ENCODE measurements around the gene CELF1.

The CELF1 gene

GRCh38 chr11:47466701-47467250, 86.2 kb downstream of the CELF1 start:
- peak overlapping the region in 1 of 2 experiments; percentile 61 for H3K4me3 ChIP-seq (ENCODE audit: insufficient read depth in 1 of 2, low read depth in 1 of 2, low read length in 2 of 2)
- H3K14ac ChIP-seq (ENCODE audit: low read length in 2 of 2) = no peak overlapping the region
- no peak overlapping the region for H3K4ac ChIP-seq (ENCODE audit: low read depth in 1 of 2, low read length in 2 of 2)
- peak overlapping the region in 1 of 2 experiments; percentile 64 for H3K18ac ChIP-seq (ENCODE audit: low read depth in 1 of 2, low read length in 2 of 2)
- H2BK15ac ChIP-seq (ENCODE audit: low read depth, poor library complexity, severe bottlenecking) = no peak overlapping the region
- no peak for DNase-seq
- H4K8ac ChIP-seq (ENCODE audit: low read length) = no peak overlapping the region
- peak overlapping the region; percentile 81 for H3K9ac ChIP-seq (ENCODE audit: low read length)
- no peaks in the 10 kb centered on the region for H3K9me3 ChIP-seq (ENCODE audit: control insufficient read depth, low read length)
- no peak overlapping the region for H2AK5ac ChIP-seq (ENCODE audit: low read length, severe bottlenecking)
- no peak overlapping the region for H2BK120ac ChIP-seq (ENCODE audit: low read depth, low read length)
- peak overlapping the region; percentile 72 for H3K27ac ChIP-seq (ENCODE audit: low read length, poor library complexity, severe bottlenecking)
- 87% methylated on average over 4 of the region's 4 CpGs for WGBS
- peak overlapping the region in 1 of 2 experiments; percentile 32 for H3K23ac ChIP-seq (ENCODE audit: low read length in 2 of 2)
- H3K36me3 ChIP-seq (ENCODE audit: control insufficient read depth in 1 of 2, insufficient read depth in 2 of 2, low read depth in 1 of 2, low read length in 2 of 2) = peaks cover 43 to 60% of the 10 kb centered on the region in 2 experiments
- no peak overlapping the region for H2AFZ ChIP-seq (ENCODE audit: low read depth, low read length)
- peak overlapping the region in 1 of 2 experiments; percentile 23 for H2BK12ac ChIP-seq (ENCODE audit: low read length in 2 of 2)
- no peak overlapping the region for H2BK5ac ChIP-seq (ENCODE audit: low read depth, low read length, poor library complexity, severe bottlenecking)
- H3K79me1 ChIP-seq (replicated peaks; ENCODE audit: low read length, poor library complexity, severe bottlenecking) = peaks cover 15% of the 10 kb centered on the region
- no peak overlapping the region for H4K91ac ChIP-seq (ENCODE audit: low read length)
- peaks cover 32% of the 10 kb centered on the region for H3K4me1 ChIP-seq (ENCODE audit: control insufficient read depth, insufficient read depth, low read depth, low read length)
- peak overlapping the region; percentile 18 for H3K4me2 ChIP-seq (ENCODE audit: low read length, poor library complexity, severe bottlenecking)
- H3K27me3 ChIP-seq (ENCODE audit: control insufficient read depth in 1 of 2, insufficient read depth in 1 of 2, low read length in 2 of 2) = no peaks in the 10 kb centered on the region

GRCh38 chr11:47466201-47466600, 86.7 kb downstream of the CELF1 start:
- no peak overlapping the region for H2BK5ac ChIP-seq (ENCODE audit: low read depth, low read length, poor library complexity, severe bottlenecking)
- no peak overlapping the region for H3K23ac ChIP-seq (ENCODE audit: low read length in 2 of 2)
- no peak overlapping the region for H3K4me2 ChIP-seq (ENCODE audit: low read length, poor library complexity, severe bottlenecking)
- H2AFZ ChIP-seq (ENCODE audit: low read depth, low read length) = no peak overlapping the region
- H3K4me3 ChIP-seq (ENCODE audit: insufficient read depth in 1 of 2, low read depth in 1 of 2, low read length in 2 of 2) = peak overlapping the region in 1 of 2 experiments; percentile 61
- 95% methylated on average over 5 of the region's 5 CpGs for WGBS
- H3K27ac ChIP-seq (ENCODE audit: low read length, poor library complexity, severe bottlenecking) = peak overlapping the region; percentile 66
- no peak overlapping the region for H2BK120ac ChIP-seq (ENCODE audit: low read depth, low read length)
- H3K9me3 ChIP-seq (ENCODE audit: control insufficient read depth, low read length) = no peaks in the 10 kb centered on the region
- H3K9ac ChIP-seq (ENCODE audit: low read length) = peak overlapping the region; percentile 81
- no peak overlapping the region for H2AK5ac ChIP-seq (ENCODE audit: low read length, severe bottlenecking)
- H4K91ac ChIP-seq (ENCODE audit: low read length) = no peak overlapping the region
- H2BK12ac ChIP-seq (ENCODE audit: low read length in 2 of 2) = no peak overlapping the region
- DNase-seq = no peak
- peaks cover 16% of the 10 kb centered on the region for H3K79me1 ChIP-seq (replicated peaks; ENCODE audit: low read length, poor library complexity, severe bottlenecking)
- no peak overlapping the region for H3K4ac ChIP-seq (ENCODE audit: low read depth in 1 of 2, low read length in 2 of 2)
- no peak overlapping the region for H3K14ac ChIP-seq (ENCODE audit: low read length in 2 of 2)
- no peaks in the 10 kb centered on the region for H3K27me3 ChIP-seq (ENCODE audit: control insufficient read depth in 1 of 2, insufficient read depth in 1 of 2, low read length in 2 of 2)
- no peak overlapping the region for H3K18ac ChIP-seq (ENCODE audit: low read depth in 1 of 2, low read length in 2 of 2)
- peaks cover 40 to 55% of the 10 kb centered on the region in 2 experiments for H3K36me3 ChIP-seq (ENCODE audit: control insufficient read depth in 1 of 2, insufficient read depth in 2 of 2, low read depth in 1 of 2, low read length in 2 of 2)
- H2BK15ac ChIP-seq (ENCODE audit: low read depth, poor library complexity, severe bottlenecking) = no peak overlapping the region
- H3K4me1 ChIP-seq (ENCODE audit: control insufficient read depth, insufficient read depth, low read depth, low read length) = peaks cover 32% of the 10 kb centered on the region
- H4K8ac ChIP-seq (ENCODE audit: low read length) = no peak overlapping the region

GRCh38 chr11:47464483-47464882, 88.4 kb downstream of the CELF1 start:
- Histone ChIP-seq H3K79me1 (replicated peaks; ENCODE audit: low read length, poor library complexity, severe bottlenecking) (peaks cover 24% of the 10 kb centered on the region), H3K36me3 (ENCODE audit: control insufficient read depth in 1 of 2, insufficient read depth in 2 of 2, low read depth in 1 of 2, low read length in 2 of 2) (peaks cover 34 to 46% of the 10 kb centered on the region in 2 experiments), H3K14ac (ENCODE audit: low read length in 2 of 2) (no peak overlapping the region), H2BK15ac (ENCODE audit: low read depth, poor library complexity, severe bottlenecking) (no peak overlapping the region), H4K91ac (ENCODE audit: low read length) (no peak overlapping the region), H3K27ac (ENCODE audit: low read length, poor library complexity, severe bottlenecking) (peak overlapping the region; percentile 42), H3K4me2 (ENCODE audit: low read length, poor library complexity, severe bottlenecking) (no peak overlapping the region), H3K23ac (ENCODE audit: low read length in 2 of 2) (no peak overlapping the region), H3K9me3 (ENCODE audit: control insufficient read depth, low read length) (no peaks in the 10 kb centered on the region), H3K18ac (ENCODE audit: low read depth in 1 of 2, low read length in 2 of 2) (no peak overlapping the region), H2AK5ac (ENCODE audit: low read length, severe bottlenecking) (no peak overlapping the region), H3K9ac (ENCODE audit: low read length) (no peak overlapping the region), H4K8ac (ENCODE audit: low read length) (no peak overlapping the region), H2BK5ac (ENCODE audit: low read depth, low read length, poor library complexity, severe bottlenecking) (no peak overlapping the region), H3K4me3 (ENCODE audit: insufficient read depth in 1 of 2, low read depth in 1 of 2, low read length in 2 of 2) (no peak overlapping the region), H3K4ac (ENCODE audit: low read depth in 1 of 2, low read length in 2 of 2) (no peak overlapping the region), H2AFZ (ENCODE audit: low read depth, low read length) (no peak overlapping the region), H3K27me3 (ENCODE audit: control insufficient read depth in 1 of 2, insufficient read depth in 1 of 2, low read length in 2 of 2) (no peaks in the 10 kb centered on the region), H2BK120ac (ENCODE audit: low read depth, low read length) (no peak overlapping the region), H2BK12ac (ENCODE audit: low read length in 2 of 2) (no peak overlapping the region), H3K4me1 (ENCODE audit: control insufficient read depth, insufficient read depth, low read depth, low read length) (peaks cover 27% of the 10 kb centered on the region)
- peak; percentile 59 for DNase-seq
- 89% methylated on average over 5 of the region's 5 CpGs for WGBS

GRCh38 chr11:47461876-47462275, 91.1 kb downstream of the CELF1 start:
- H2BK12ac ChIP-seq (ENCODE audit: low read length in 2 of 2) = no peak overlapping the region
- H2AK5ac ChIP-seq (ENCODE audit: low read length, severe bottlenecking) = no peak overlapping the region
- no peak overlapping the region for H2BK15ac ChIP-seq (ENCODE audit: low read depth, poor library complexity, severe bottlenecking)
- no peak overlapping the region for H4K91ac ChIP-seq (ENCODE audit: low read length)
- no peak overlapping the region for H2BK120ac ChIP-seq (ENCODE audit: low read depth, low read length)
- no peak overlapping the region for H3K9ac ChIP-seq (ENCODE audit: low read length)
- no peak overlapping the region for H2AFZ ChIP-seq (ENCODE audit: low read depth, low read length)
- no peak for DNase-seq
- H3K79me1 ChIP-seq (replicated peaks; ENCODE audit: low read length, poor library complexity, severe bottlenecking) = peaks cover 24% of the 10 kb centered on the region
- H3K4me2 ChIP-seq (ENCODE audit: low read length, poor library complexity, severe bottlenecking) = no peak overlapping the region
- no peaks in the 10 kb centered on the region for H3K27me3 ChIP-seq (ENCODE audit: control insufficient read depth in 1 of 2, insufficient read depth in 1 of 2, low read length in 2 of 2)
- H3K36me3 ChIP-seq (ENCODE audit: control insufficient read depth in 1 of 2, insufficient read depth in 2 of 2, low read depth in 1 of 2, low read length in 2 of 2) = peaks cover 28 to 32% of the 10 kb centered on the region in 2 experiments
- no peak overlapping the region for H3K18ac ChIP-seq (ENCODE audit: low read depth in 1 of 2, low read length in 2 of 2)
- over 99% methylated on average over 7 of the region's 7 CpGs for WGBS
- H3K4me3 ChIP-seq (ENCODE audit: insufficient read depth in 1 of 2, low read depth in 1 of 2, low read length in 2 of 2) = no peak overlapping the region
- H3K14ac ChIP-seq (ENCODE audit: low read length in 2 of 2) = no peak overlapping the region
- no peak overlapping the region for H3K4ac ChIP-seq (ENCODE audit: low read depth in 1 of 2, low read length in 2 of 2)
- peaks cover 13% of the 10 kb centered on the region for H3K4me1 ChIP-seq (ENCODE audit: control insufficient read depth, insufficient read depth, low read depth, low read length)
- no peak overlapping the region for H3K27ac ChIP-seq (ENCODE audit: low read length, poor library complexity, severe bottlenecking)
- H4K8ac ChIP-seq (ENCODE audit: low read length) = no peak overlapping the region
- no peaks in the 10 kb centered on the region for H3K9me3 ChIP-seq (ENCODE audit: control insufficient read depth, low read length)
- H3K23ac ChIP-seq (ENCODE audit: low read length in 2 of 2) = no peak overlapping the region
- H2BK5ac ChIP-seq (ENCODE audit: low read depth, low read length, poor library complexity, severe bottlenecking) = no peak overlapping the region

Data from mesenchymal stem cell (in vitro differentiated cells and primary cell).